Activated T-helper 1 cell treated with Interleukin-2 at 50 U/mL for 16 hours (primary cell): ENCODE measurements around the gene SPATA2L.

ENCODE experiments used
- DNase-seq: peaks from one replicate; pipeline ENCODE4 v3.0.0-alpha.2; 2020; ENCODE audit warnings: low read depth

Gene SPATA2L

DNA sequence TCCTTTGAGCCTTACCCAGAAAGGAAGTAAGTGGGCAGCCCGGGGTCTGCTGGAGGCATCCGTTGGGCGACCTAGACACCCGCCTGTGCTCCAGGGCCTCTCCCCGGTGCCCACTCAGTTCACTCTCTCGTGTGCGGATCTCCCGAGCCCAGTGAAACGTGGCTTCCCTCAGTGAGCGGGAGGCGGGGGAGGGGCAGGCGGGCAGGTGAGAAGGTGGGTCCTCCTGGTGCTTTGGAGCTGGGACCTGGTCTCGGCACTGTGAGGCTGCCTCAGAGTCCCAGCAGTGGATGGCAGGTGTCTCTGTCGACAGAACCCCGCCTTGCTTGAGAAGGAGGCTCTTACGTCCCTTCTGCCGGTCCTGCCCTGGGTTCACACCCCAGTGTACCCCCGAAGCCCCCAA, 27.8 kb upstream of the SPATA2L start:
- no peak for DNase-seq

DNA sequence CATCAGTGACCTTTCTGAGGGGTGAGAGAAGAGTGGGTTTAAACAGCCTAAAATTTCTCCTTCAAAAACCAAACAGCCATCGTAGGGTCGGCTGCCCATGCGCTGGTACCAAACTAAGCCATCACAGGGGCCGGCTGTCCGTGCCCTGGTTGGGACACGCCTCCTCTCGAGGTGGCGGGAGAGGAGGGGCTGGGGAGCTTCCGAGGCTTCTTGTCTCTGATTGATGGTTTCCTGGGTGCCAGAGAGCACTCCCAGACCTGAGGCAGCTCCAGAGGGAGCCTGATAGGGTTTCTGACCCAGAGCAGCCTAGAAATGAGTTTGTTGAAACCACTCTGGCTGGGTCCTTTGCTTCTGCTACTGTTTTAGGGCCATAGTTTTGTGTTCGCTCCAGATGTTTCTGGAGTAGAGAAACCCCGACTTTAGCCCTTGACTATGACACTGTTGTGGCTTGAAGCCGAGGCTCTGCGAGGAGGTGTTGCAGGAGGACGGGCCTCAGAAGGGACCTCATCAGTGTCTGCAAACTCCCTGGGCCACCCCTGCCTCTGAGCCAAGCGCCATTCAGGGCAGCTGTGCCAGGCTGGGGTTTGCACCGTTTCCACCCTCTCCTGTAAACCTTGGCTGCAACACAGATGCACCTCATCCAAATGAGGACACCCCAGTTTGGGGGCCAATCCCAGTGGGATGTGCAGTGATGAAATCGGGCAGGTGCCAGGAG, 26.1 kb upstream of the SPATA2L start:
- no peak for DNase-seq

DNA sequence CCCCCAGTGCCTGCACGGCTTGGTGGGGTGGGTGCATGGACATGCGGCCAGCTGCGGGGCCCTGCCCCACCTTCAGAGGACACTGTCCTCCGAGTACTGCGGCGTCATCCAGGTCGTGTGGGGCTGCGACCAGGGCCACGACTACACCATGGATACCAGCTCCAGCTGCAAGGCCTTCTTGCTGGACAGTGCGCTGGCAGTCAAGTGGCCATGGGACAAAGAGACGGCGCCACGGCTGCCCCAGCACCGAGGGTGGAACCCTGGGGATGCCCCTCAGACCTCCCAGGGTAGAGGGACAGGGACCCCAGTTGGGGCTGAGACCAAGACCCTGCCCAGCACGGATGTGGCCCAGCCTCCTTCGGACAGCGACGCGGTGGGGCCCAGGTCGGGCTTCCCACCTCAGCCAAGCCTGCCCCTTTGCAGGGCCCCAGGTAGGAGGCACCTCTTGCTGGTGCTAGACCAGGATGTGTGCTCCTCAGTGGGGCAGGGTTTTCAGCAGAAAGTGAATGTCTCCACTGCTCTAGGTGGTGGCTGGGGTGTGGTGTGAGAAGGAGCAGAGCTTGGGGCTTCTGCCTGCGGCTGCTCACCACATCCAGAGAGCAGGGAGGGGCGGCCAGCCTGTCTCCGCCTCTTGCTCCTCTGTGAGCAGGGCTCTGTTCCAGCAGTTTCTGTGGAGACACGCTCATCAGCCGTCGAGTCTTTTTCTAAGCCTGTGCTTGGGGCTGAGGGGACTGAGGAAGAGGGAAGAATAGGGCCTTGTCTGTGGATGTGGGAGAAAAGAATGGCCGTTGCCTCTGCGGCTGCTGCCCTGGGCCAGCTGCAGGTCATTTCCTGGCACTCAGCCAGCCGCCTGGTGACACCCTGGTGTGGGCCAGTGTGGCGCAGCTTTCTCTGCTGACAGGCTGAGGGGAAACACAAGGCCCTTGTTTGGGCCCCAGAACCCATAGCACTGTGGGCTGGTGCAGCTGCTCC, 22.1 kb upstream of the SPATA2L start:
- peak; percentile 79 for DNase-seq

DNA sequence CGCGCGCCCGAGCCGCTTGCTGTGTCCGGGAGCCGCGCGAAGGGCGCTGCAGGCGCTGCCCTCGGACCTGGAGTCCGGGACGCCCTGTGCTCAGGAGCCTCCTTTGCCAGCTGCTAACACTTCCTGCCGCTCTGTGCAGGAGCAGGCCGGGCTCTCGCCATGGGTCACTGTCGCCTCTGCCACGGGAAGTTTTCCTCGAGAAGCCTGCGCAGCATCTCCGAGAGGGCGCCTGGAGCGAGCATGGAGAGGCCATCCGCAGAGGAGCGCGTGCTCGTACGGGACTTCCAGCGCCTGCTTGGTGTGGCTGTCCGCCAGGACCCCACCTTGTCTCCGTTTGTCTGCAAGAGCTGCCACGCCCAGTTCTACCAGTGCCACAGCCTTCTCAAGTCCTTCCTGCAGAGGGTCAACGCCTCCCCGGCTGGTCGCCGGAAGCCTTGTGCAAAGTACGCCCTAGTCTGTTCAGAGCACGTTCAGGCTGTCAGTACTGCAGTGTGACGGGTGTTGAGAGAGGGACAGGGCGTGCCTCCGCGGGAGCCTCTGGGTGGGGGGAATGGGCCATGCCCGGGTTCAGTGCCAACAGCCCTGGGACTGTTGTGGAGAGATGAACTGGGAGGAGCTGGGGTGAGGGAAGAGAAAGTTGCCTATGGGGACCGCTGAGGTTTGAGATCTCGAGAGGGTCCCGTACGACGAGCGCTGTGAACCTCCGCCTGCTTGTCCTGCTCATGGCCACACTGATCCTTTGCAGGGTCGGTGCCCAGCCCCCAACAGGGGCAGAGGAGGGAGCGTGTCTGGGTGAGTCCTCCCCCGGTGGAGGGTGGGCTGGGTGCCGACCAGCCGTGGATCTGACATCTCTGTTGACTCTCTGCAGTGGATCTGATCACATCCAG, 21.1 kb upstream of the SPATA2L start:
- peak; percentile 65 for DNase-seq

DNA sequence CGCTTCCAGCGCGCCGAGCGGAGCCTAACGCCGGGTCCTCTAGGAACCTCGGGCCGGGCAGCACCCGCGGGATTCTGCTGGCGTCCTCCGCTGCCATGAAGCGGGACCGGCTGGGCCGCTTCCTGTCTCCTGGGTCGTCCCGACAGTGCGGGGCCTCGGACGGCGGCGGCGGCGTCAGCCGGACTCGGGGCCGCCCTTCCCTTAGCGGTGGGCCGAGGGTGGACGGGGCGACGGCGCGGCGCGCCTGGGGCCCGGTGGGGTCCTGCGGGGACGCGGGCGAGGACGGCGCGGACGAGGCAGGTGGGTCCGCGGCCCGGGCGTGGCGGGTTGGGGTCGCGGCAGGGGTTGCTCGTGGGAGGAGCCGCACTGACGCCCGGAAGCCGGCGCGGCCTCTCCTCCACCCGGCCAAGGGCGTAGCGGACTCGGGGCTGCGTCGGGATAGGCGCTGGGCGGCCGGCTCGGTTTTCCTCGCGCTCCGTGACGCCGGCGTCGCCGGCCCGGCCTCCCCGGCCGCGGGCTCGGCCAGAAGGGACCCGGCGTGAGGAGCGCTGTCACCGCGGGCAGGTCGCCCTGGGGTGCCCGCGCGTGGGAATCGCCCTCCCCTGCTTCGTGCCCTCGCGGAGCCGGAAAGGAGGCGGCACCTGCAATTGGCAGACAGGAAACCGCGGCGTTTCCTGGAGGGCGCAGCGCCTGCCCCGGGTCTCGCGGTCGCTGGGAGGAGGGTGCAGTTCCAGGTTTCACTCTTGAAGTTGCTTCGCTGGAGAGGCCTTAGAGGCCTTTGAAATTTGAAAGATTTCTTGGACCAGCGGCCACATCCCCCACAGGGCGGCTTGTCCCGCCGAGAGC, 20.3 kb upstream of the SPATA2L start:
- DNase-seq: peak; percentile 89

DNA sequence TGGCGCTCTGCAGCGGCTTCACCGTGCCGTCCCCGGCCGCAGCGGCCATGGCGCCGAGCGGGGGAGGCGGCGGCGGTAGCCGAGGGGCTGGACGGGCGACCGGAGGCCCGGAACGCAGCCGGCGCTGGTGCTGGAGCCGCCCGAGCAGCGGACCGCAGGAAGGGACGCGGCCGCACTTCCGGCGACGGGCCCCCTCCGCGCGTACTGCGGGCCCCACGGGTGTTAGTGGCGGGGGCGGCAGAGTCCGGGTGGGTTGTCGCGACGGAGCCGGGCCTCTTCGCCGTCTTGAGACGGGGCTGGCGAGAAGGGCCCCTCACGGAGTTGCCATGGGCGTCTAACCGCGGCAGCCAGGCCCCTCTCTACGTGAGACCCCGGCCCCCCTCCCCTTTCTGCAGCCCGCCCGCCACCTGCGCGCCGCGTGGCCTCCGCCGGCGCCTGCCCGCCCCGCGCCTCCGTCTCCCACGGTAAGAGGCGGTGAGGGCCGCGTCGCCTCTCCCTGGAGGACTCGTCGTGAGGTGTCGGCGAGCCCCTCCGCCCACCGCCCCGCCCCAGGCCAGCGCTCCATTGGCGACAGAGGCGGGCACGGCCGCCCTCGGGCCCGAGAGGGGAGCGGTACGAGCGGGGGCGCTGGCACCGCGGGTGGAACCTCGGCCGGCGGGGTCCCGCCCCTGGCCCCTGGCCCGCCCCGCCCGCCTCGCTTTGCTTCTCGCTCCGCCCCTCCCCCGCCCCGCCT, 19.5 kb upstream of the SPATA2L start, which contains the start of the genes VPS9D1 and ZNF276:
VPS9D1 (minus strand) TSS at position 86 of the 733 bp plus-strand sequence; CDS start at position 49, 37 bp downstream.
ZNF276 (plus strand) TSS at position 725 of the 733 bp plus-strand sequence. CDS start 104 bp downstream, outside the sequence.
- DNase-seq: peak; percentile 75

DNA sequence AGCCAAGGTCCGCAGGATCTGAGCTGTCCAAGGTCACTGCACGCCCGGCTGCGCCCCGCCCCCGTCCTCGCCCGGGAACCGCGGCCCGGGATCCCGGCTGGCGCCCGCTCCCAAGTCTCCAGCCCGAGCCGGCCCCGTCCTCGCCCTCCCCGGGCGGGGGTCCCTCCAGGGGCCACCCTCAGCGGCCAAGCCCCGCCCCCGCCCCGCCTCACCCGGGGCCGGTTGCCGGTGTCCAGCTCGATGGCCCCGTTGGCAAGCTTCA, 19.0 kb upstream of the SPATA2L start:
- DNase-seq: no peak

DNA sequence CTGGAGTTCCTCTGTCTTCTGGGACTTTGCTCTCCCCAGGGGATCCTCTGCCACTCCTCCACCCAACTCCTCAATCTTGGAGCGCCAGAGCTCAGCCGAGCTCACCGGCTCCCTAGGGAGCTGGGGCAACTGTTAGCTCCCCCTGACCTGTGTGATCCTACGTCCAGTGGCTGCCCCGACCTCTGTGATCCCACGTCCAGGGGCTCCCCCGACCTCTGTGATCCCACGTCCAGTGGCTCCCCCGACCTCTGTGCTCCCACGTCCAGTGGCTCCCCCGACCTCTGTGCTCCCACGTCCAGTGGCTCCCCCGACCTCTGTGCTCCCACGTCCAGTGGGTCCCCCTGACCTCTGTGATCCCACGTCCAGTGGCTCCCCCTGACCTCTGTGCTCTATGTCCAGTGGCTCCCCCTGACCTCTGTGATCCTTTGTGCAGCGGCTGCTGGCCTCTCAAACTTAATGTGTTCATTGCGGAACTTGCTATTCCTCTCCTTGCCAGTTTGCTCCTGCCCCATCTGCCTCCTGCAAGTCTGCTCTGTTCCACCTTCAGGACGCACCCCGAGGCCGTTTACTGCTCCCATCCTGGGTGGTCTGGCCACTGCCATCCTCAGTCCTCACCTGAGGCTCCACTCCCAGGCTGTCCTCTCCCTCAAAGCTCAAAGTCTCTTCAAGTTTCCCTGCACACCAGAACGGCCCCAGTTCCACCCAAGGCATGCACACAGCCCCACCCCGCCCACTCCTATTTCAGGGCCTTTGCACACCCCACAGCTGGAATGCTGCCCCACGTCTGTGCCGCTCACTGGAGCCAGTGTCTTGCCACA, 16.4 kb upstream of the SPATA2L start:
- no peak for DNase-seq

DNA sequence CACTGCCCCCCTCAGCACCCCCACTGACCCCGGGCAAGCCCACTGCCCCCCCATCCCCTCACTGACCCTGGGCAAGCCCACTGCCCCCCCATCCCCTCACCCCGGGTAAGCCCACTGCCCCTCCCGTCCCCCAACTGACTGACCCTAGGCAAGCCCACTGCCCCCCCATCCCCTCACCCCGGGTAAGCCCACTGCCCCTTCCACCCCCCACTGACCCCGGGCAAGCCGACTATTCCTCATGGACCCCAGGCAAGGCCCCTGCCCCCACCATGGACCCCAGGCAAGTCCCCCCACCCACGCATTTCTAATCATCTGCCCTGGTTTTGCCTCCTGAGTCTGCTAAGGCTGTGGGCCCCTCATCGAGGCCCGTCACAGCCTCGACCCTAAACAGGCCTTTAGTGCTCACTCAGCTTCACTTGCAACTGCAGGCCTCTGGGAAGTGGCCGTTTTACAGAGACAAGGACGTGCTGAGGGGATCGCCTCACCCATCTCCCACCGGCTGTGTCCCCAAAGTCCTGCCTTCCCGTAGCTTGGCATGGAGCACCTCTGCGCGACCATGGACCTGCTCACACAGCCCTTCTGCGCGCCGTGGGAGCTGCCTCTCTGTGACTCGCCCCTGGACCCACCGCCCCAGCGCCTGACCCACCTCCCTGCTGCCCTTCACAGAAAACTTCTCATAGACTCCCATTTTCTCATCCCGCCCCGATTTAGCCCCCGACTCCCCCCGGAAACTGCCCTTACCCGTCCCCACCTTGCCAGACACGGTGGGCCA, 15.6 kb upstream of the SPATA2L start:
- DNase-seq: no peak

DNA sequence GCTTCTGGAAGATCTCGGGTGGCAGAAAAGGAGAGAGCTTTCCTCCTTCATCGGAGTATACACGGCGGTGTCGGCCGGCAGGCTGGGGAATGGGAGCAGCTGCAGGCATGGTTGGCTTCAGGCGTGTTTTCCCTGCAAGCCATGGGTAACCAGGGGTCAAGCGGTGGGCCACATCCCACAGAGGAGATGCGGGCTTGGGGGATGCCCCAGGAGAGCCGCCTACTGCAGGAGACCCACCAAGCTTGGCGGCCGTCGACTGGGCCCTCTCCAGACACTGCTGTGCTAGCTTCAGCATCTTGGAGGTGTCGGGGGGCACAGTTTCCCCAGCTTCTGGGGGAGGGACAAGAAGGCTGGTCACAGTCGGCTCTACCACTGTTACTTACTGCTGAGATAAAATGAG, 15.0 kb upstream of the SPATA2L start:
- DNase-seq: no peak

DNA sequence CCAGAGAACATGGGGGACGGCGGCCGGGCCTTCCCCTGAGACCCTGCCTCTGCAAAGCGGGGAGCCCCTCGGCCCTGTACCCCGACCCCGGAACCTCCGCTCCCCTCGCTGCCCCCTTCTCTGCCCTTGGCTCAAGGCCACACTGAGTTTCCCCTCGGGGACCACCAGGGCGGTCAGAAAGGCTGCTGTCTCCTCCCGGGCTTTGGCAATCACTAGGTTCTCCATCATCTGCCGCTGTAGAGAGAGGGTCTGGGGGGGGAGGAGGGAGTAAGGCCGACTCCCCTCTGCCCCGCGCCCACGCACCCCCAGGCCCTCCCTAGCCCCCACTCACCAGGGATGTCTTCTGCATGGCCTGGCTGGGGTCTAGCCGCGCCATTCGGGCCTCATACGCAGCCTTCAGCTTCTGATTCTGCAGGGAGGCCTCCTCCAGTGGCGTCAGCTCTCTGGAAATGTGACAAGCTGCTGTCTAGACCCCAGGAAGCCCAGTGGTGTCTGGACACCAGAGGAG, 10.8 kb upstream of the SPATA2L start:
- no peak for DNase-seq

DNA sequence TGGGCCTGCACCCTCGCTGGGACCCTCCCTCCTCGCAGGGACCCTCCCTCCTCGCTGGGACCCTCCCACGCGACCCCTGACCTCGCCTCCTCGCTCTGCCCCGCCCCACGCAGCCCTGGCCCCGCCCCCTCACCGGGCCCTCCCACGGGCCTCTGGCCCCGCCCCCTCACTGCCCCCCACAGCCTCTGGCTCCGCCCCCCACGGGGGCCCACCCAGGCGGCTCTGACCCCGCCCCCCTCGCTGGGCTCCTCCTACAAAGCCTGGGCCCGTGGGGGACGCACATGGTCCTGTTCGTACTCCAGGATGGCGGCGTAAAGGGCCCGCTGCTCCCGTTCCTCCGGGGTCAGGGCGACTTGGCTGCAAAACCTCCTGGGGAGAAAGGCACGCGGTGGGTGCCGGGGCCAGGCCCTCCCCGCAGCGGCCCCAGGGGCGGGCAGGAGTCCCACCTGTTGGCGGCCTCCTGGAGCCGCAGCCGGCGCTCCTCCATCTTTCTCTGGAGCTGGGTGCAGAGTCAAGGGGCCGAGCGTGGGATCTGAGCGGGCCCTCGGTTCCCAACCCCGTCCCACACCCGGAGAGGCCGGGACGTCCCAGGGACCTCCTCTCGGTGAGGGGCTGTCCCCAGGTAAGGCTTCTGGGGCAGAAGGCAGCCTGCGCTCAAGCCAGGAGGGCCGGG, 10.2 kb upstream of the SPATA2L start:
- DNase-seq: peak; percentile 35

DNA sequence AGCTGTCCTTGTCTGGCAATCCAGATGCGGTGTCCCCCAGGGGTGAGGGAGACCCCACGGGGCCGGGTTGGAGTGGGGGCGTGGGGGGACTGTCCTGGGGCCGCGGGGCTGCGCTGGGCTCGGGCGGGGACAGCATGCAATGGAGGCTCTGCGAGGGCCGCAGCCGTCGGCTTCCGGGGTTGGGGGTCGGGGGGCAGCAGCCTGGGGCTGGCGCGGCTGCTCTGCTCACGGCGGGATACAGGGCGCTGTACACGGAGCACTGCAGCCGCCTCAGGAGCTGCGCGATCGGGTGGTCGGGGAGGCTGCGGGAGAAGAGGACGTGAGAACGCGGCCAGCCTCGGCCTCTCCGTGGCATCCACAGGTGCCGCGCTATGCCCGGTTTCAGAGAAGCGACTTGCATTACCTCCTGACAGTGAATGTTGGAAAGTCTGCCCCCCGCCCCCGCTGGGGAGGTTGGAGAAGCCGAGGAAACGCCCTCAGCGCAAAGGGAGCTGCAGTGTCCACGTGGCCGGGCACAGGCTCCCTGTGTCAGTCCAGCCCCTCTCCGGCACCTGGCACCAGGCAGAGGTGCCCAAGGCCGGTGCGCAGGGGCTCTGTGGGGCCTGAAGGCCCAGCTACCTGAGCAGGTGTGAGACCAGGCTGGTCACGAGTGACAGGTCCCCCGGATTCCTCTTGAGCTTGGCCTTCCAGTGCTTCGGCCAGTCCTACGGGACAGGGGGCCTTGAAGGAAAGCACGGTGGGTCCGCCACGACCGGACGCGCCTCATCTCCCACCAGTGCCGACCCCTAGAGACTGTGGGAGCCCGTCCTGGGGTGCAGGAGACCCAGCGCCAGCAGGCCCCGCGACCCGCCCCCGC, 9.4 kb upstream of the SPATA2L start:
- no peak for DNase-seq

DNA sequence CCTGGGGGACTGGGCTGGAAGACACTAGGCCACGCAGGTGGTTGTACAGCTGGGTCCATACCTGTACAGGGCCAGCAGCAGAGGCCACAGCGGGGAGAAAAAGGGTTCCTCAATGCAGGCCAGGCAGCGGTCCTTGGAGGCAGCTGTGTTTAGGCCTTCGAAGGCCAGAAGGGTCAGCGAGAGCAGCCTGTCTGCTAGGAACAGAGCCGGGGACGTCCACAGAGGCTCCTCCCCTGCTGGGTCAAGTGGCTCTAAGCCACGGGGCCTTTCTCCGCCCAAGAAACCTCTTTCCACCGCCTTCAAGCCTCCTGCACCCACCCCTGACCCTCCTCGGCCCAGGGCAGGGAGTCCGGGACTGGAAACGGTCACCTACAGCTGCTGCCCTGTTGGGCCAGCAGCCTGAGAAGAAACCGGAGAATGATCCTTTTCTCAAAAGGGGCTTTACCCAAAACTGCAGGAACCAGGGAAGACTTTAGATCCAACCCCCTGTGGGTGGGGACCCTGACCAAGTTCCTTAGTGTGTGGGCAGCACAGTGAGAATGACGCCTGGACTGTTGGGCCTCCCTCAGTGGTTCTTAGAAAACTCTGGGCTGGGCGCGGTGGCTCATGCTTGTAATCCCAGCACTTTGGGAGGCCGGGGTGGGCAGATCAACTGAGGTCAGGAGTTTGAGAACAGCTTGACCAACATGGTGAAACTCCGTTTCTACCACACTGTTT, 8.4 kb upstream of the SPATA2L start:
- no peak for DNase-seq

DNA sequence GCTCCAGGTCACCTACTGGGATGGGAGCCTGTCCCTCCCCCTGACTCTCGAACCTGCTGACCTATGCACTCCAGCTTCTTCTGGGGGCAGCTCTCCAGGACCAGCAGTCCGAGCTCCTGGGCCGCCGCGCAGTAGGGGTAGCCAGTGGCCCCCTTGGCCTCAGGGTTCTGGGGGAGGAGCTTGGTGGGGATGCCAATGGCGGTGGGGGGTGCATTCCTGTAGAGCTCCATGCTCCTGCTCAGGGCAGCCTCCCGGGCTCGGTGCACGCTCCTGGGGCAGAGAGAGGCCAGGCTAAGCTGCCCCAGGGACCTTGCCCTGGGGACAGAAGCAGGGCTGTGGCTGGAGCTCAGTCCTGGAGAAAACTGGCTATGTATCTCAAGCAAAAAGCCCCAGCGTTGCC, 7.7 kb upstream of the SPATA2L start:
- DNase-seq: no peak

DNA sequence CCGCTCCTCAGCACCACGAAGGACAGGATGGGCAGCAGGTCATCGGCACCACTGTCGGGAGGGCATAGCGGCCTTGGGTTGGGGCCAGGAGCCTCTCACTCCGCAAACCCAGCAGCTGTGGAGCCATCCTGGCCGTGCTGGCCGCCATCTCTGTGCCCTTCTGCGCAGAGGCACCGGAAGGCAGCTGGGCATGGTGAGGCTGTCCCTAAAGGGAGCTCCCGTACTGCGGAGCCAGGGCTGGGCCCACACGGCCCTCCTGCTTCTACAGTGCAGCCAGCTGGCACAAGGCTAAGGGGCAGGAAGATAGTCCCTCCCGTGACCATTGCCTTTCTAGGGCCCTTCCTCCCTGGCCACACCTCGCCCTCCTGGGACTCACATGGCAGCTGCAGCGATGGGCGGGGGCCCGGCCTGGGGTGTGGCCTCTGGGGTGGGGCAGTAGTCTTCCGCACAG, 7.0 kb upstream of the SPATA2L start:
- no peak for DNase-seq
